HepG2 (cell line): ENCODE measurements around the gene ARFGEF3. TPM values are rescaled to one million over a fixed set of nuclear protein-coding genes. Genes with fewer than 3 reads are reported as not detected.

Source experiments
- ATAC-seq: fragments of 200-7000 bp; cut with Tn5 transposase; 3 replicates; pipeline ENCODE4 v1.9.1; 2020; ENCODE audit warnings: mild to moderate bottlenecking, moderate library complexity
- BruUV-seq: library from RNA; stranded (reverse); fragments of 400-500 nt; replicated peaks from 2 replicates; lab custom pipeline; 2021; lab: Mats Ljungman, UMichigan
- CTCF ChIA-PET: fragments of 300-600 bp; formaldehyde crosslinking; extraction: SDS; loops from one replicate; lab custom pipeline; 2021; ENCODE audit warnings: low total read pairs, inconsistent platforms, low intra/inter-chr PET ratio; lab: Yijun Ruan, JAX
- POLR2A ChIA-PET: fragments of 350-600 bp; sonication (Branson Sonifier 250); formaldehyde crosslinking; loops from one replicate; lab custom pipeline; 2020; ENCODE audit warnings: antibody characterized with exemption, inconsistent platforms; lab: Yijun Ruan, JAX
- DNase-seq: peaks from one replicate; pipeline ENCODE4 v3.0.0-alpha.2; 2015; ENCODE audit warnings: low spot score
- FAIRE-seq: peaks from 3 replicates; lab custom pipeline; 2011; peaks lifted over from hg19 to GRCh38; lab: Jason Lieb, UNC
- H2AFZ ChIP-seq: one replicate; pipeline ENCODE4 v1.6.1; 2011; ENCODE audit warnings: low read length, inconsistent platforms
- H3K27ac ChIP-seq: fragments of 300-600 bp; 3 replicates; pipeline ENCODE4 v1.8.0; 2011; ENCODE audit warnings: mixed run types, mild to moderate bottlenecking, mixed read lengths, low read length, inconsistent platforms; ENCODE audit not compliant: insufficient read depth; ENCODE audit errors: extremely low read length
- H3K27me3 ChIP-seq, 2 experiments: fragments of 200-600 bp in 1 of 2; 2 replicates in 1 of 2; 3 replicates in 1 of 2; pipeline versions ENCODE4 v1.6.0 to v1.8.0; 2011; ENCODE audit warnings: low read length in 2 of 2, mild to moderate bottlenecking in 2 of 2, moderate library complexity in 2 of 2, inconsistent platforms in 1 of 2; ENCODE audit not compliant: insufficient read depth in 2 of 2, control insufficient read depth in 1 of 2
- H3K36me3 ChIP-seq, 2 experiments: fragments of 200-600 bp in 1 of 2; replicated peaks in 1 of 2; 2 replicates in 1 of 2; 3 replicates in 1 of 2; pipeline versions ENCODE4 v1.5.1 to v1.8.0; 2011; ENCODE audit warnings: low read length in 2 of 2, inconsistent platforms in 1 of 2; ENCODE audit not compliant: insufficient read depth in 2 of 2, control insufficient read depth in 1 of 2
- H3K4me1 ChIP-seq: 2 replicates; pipeline ENCODE4 v1.5.1; 2012; ENCODE audit warnings: low read length, inconsistent platforms; ENCODE audit not compliant: insufficient read depth
- H3K4me2 ChIP-seq: 2 replicates; pipeline ENCODE4 v1.6.0; 2011; ENCODE audit warnings: low read depth, low read length, inconsistent platforms
- H3K4me3 ChIP-seq, 3 experiments: fragments of 200-600 bp in 1 of 3; sonication (generic), shearing (Covaris generic) in 1 of 3; replicated peaks in 1 of 3; 2 replicates each; pipeline ENCODE4 v1.5.1; 2011 to 2016; ENCODE audit warnings: low read length in 3 of 3, inconsistent platforms in 2 of 3, low read depth in 2 of 3, mild to moderate bottlenecking in 2 of 3, control low read depth in 1 of 3, mixed read lengths in 1 of 3; ENCODE audit not compliant: insufficient read depth in 1 of 3
- H3K79me2 ChIP-seq: one replicate; pipeline ENCODE4 v1.6.1; 2011; ENCODE audit warnings: low read length, inconsistent platforms; ENCODE audit not compliant: insufficient read depth
- H3K9ac ChIP-seq: 2 replicates; pipeline ENCODE4 v1.6.0; 2011; ENCODE audit warnings: mild to moderate bottlenecking, low read depth, low read length, inconsistent platforms; ENCODE audit not compliant: insufficient read depth
- H3K9me3 ChIP-seq: 2 replicates; pipeline ENCODE4 v1.5.1; 2012; ENCODE audit warnings: mild to moderate bottlenecking, low read length
- H4K20me1 ChIP-seq: 2 replicates; pipeline ENCODE4 v1.6.0; 2011; ENCODE audit warnings: inconsistent platforms, mild to moderate bottlenecking, low read length, moderate library complexity; ENCODE audit not compliant: insufficient read depth
- JUNB ChIP-seq: sonication (generic); formaldehyde crosslinking; IDR thresholded peaks from 2 replicates; pipeline ENCODE4 v1.8.0; 2022; ENCODE audit warnings: missing genetic modification reagents, mild to moderate bottlenecking, borderline replicate concordance
- NR1H2 ChIP-seq: sonication (generic); formaldehyde crosslinking; IDR thresholded peaks from 2 replicates; pipeline ENCODE4 v1.8.1; 2022; ENCODE audit warnings: low read depth, missing genetic modification reagents, borderline replicate concordance
- SMAD3 ChIP-seq: sonication (generic); formaldehyde crosslinking; IDR thresholded peaks from 2 replicates; pipeline ENCODE4 v1.4.0; 2020; ENCODE audit warnings: missing genetic modification reagents
- TAF15 ChIP-seq: fragments of 200-400 bp; formaldehyde crosslinking; IDR thresholded peaks from one replicate; pipeline ENCODE4 v1.6.1; 2018; ENCODE audit warnings: mild to moderate bottlenecking, low read depth, low read length; ENCODE audit not compliant: poor library complexity, severe bottlenecking
- ZNF350 ChIP-seq: sonication (generic); formaldehyde crosslinking; IDR thresholded peaks from 2 replicates; pipeline ENCODE4 v1.4.0; 2020; ENCODE audit warnings: mild to moderate bottlenecking, low read depth, missing genetic modification reagents, borderline replicate concordance
- WGBS: methylation state at CpG from one replicate; pipeline ENCODE4 v1.1.6; 2017; ENCODE audit warnings: low lambda C conversion rate; 5-methylcytosine and 5-hydroxymethylcytosine counted together
- in situ Hi-C: cut with HindIII; loops from 2 replicates; pipeline ENCODE4 v1.10.0; 2017; ENCODE audit warnings: low pct_unique_long_range_greater_than_20kb; ENCODE audit not compliant: extremely low pct_ligation_motif_present
- intact Hi-C: fragments of 100-400 bp; cut with micrococcal nuclease; formaldehyde crosslinking; loops from one replicate; pipeline ENCODE4 v1.10.0; 2022; ENCODE audit not compliant: unreplicated experiment
- polyA plus RNA-seq, 8 experiments: library from polyadenylated mRNA; depleted of rRNA in 3 of 8; stranded (reverse) in 7 of 8; unstranded in 1 of 8; fragments of >200 nt; fragmentation: Illumina TruSeq in 4 of 8; extraction: Trizol in 4 of 8; gene quantifications; 2 replicates each; pipeline versions ENCODE4 v1.2.1 to v1.2.3, GENCODE V29; 2011 to 2016; ENCODE audit warnings: low read depth in 4 of 8, missing spikeins in 1 of 8, mixed read lengths in 1 of 8; ENCODE audit not compliant: insufficient read depth in 1 of 8
- total RNA-seq, 5 experiments: library from RNA; depleted of rRNA; stranded (reverse); fragments of >200 nt; fragmentation: Illumina TruSeq; extraction: Trizol; gene quantifications; 2 replicates each; pipeline ENCODE4 v1.2.3, GENCODE V29; 2016; ENCODE audit warnings: low read depth in 1 of 5
- TF ChIP-seq, protein P1 (sequence below): sonication (generic); formaldehyde crosslinking; IDR thresholded peaks from 2 replicates; pipeline ENCODE4 v1.4.0; 2020; ENCODE audit warnings: missing genetic modification reagents

The ARFGEF3 gene
- total and polyA plus RNA-seq, 2 of the 13 experiments (the other 11 are each of a cell fraction or from before 2014, with no cell fraction given): 0.60 to 2.6 TPM

DNA sequence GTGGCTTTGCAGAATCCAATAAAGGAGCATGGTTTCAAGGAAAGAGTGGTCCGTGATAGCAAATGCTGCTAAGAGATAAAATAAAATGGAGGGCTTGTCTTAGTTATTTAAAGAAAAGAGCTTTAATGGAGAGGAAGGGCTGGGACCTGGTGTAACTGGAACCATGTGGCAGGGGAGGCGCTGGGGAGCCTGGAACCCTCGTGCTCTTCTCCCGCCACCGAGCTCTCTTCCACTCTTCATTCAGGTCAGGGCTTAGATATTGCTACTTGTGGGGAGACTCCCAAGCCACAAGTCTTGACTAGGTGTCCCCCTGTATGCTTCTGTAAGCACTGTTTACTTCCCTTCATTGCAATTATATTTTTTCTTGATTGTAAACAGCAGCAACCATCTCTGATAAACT lies 15.2 kb upstream of the ARFGEF3 start:
- no peak overlapping the region for H3K27ac ChIP-seq
- no peak overlapping the region for H3K9ac ChIP-seq
- in situ Hi-C loops: no loop called here
- no peaks in the 10 kb centered on the region for H3K4me1 ChIP-seq
- H3K9me3 ChIP-seq: no peaks in the 10 kb centered on the region
- no TSS peak for BruUV-seq
- FAIRE-seq (no peak), DNase-seq (no peak), ATAC-seq (peak; percentile 47)
- H3K36me3 ChIP-seq: no peaks in the 10 kb centered on the region
- no peak overlapping the region for H3K4me3 ChIP-seq
- H4K20me1 ChIP-seq: no peaks in the 10 kb centered on the region
- H3K79me2 ChIP-seq: no peaks in the 10 kb centered on the region
- intact Hi-C loops: no loop called here
- H2AFZ ChIP-seq: no peak overlapping the region
- ChIA-PET POLR2A (no interaction called here), CTCF (no interaction called here)
- WGBS: 41% methylated on average over 5 of the region's 5 CpGs
- H3K4me2 ChIP-seq: no peak overlapping the region
- H3K27me3 ChIP-seq: peaks cover 1 to 26% of the 10 kb centered on the region in 2 experiments; a peak in 3 of 5 replicates
- no peak for TF ChIP-seq TAF15
- TF ChIP-seq NR1H2: no peak
- TF ChIP-seq SMAD3 (CRISPR knock-in tag): no peak
- no peak for TF ChIP-seq ZNF350 (CRISPR knock-in tag)
- TF ChIP-seq, protein P1, sequence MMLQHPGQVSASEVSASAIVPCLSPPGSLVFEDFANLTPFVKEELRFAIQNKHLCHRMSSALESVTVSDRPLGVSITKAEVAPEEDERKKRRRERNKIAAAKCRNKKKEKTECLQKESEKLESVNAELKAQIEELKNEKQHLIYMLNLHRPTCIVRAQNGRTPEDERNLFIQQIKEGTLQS: no peak
- TF ChIP-seq, all 625 proteins: peak for 0

DNA sequence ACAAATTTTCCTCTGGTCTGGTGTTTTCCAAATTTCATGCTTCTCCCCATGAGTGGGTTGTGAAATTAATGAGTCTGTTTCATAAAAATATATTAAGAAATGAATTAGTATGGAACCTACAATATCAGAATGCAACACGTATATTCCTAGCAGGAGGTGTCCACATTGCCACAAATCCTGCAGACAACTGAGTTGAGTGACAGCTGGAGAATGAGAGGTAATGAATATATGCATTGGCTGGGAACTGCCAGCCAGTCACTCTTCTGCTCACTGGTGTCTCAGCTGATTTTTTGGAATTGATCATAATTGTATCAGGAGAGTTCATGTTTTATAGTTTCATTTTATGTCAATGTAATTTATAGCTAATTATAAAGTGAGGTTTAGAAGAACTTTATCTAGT lies 6.3 kb upstream of the ARFGEF3 start:
- in situ Hi-C loops: no loop called here
- intact Hi-C loops: no loop called here
- Histone ChIP-seq H4K20me1 (no peaks in the 10 kb centered on the region), H3K27ac (no peak overlapping the region), H2AFZ (no peak overlapping the region), H3K4me1 (0 out of 2 replicates have a peak, but pooled peaks cover under 1% of the 10 kb centered on the region), H3K9ac (no peak overlapping the region), H3K9me3 (no peaks in the 10 kb centered on the region), H3K79me2 (no peaks in the 10 kb centered on the region), H3K36me3 (no peaks in the 10 kb centered on the region), H3K4me2 (no peak overlapping the region), H3K4me3 (no peak overlapping the region), H3K27me3 (peaks cover 0 to 18% of the 10 kb centered on the region in 2 experiments; a peak in 3 of 5 replicates)
- no peak for DNase-seq
- WGBS: 0% methylated on average over 1 of the region's 1 CpG
- no peak for FAIRE-seq
- ChIA-PET CTCF (no interaction called here), POLR2A (no interaction called here)
- no peak for ATAC-seq
- no TSS peak for BruUV-seq
- TF ChIP-seq JUNB (CRISPR knock-in tag): no peak
